22Rv1 (cell line): ENCODE results near the gene CFAP70.

ENCODE experiments used
- ZFX ChIP-seq: fragments of 450-650 bp; IDR thresholded peaks from 2 replicates; pipeline ENCODE4 v1.6.1; 2017; ENCODE audit warnings: antibody characterized with exemption, borderline replicate concordance
- TF ChIP-seq, protein P1 (sequence below): fragments of 450-650 bp; IDR thresholded peaks from 2 replicates; pipeline ENCODE4 v1.5.1; 2017; ENCODE audit warnings: mild to moderate bottlenecking

DNA sequence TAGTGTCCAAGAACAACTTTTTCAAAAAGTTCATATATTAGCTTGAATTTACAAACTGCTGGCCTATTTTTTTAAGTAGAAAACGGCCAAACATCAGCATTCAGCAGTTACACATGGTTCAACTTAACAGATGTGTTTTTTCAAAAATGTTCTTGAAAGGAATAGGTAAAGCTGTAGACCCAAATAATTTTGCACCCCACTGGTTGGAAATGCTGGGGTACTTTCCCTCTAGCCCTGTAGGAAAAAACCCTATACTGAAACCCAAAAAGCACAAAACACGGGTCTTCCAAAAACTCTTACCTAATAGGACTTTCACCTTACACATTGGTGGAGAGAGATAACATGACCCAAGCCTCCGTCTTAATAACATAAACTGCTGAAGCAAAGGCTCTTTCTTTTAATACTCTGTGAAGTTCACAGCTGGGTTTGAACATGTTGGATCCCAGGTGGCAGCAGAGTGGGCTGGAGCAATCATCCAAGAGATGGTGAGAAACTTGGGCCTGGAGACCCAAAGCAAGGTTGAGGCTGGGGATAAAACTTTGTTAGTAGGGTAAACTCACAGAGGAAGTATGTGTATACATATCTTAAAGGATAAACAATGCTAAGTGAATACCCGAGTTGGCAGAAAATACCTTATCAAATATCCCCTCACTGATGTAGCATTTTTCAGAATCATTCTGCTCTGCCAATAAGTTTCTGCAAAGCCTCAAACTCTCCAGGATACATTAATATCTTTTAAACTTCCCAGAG lies 111.0 kb downstream of the CFAP70 start:
- TF ChIP-seq, protein P1, sequence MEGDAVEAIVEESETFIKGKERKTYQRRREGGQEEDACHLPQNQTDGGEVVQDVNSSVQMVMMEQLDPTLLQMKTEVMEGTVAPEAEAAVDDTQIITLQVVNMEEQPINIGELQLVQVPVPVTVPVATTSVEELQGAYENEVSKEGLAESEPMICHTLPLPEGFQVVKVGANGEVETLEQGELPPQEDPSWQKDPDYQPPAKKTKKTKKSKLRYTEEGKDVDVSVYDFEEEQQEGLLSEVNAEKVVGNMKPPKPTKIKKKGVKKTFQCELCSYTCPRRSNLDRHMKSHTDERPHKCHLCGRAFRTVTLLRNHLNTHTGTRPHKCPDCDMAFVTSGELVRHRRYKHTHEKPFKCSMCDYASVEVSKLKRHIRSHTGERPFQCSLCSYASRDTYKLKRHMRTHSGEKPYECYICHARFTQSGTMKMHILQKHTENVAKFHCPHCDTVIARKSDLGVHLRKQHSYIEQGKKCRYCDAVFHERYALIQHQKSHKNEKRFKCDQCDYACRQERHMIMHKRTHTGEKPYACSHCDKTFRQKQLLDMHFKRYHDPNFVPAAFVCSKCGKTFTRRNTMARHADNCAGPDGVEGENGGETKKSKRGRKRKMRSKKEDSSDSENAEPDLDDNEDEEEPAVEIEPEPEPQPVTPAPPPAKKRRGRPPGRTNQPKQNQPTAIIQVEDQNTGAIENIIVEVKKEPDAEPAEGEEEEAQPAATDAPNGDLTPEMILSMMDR: no peak
- no peak for TF ChIP-seq ZFX
